ENCODE data around the gene CEP72.
"Not testable (repeated sequence)": the region's sequence is repeated elsewhere in the genome, so short reads cannot be mapped to it uniquely, and the experiment has no call there.

Gene CEP72

DNA sequence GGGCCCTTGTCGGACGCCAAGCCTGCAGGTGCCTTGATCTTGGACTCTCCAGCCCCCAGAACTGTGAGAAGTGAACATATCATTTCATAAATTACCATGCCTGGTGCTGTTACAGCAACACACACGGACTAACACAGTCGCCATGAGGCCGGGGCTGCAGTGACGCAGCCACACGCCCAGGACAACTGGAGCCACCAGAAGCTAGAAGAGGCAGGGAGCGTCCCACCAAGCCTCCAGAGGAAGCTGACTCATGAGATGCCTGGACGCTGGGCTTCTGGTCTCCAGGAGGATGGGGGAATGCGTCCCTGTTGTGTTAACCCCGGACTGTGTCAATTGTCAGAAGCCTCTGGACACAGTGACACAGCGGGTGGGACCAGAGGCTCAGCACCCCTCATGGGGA, 74.8 kb downstream of the CEP72 start:
- DNase-seq: not testable (repeated sequence)

- not testable (repeated sequence) for DNase-seq
Measured at GRCh38 chr5:688348-689010, 76.3 kb downstream of the CEP72 start.

- not testable (repeated sequence) for DNase-seq
Measured at GRCh38 chr5:690293-690692, 78.2 kb downstream of the CEP72 start.

DNA sequence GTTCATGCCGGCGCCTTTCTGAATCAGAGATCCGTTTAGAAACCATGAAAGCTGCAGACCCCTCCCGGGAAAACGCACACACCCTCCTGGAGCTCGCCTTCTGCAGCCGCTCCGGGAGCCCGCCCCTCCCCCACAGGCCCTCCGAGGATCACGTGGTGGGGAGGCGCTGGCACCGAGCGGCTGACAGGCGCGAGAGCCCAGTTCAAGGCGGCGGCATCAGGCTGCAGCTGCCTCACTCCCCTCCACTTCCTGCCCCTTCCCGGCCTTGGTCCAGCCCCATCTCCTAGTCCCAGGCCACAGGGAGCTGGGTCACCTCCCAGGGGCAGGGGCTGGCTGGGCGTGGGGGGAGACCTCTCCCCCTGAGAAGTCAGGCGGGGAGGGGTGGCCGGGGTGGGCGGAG, 78.9 kb downstream of the CEP72 start:
- not testable (repeated sequence) for DNase-seq

- no peak for DNase-seq
Measured at GRCh38 chr5:691817-692528, 79.8 kb downstream of the CEP72 start.

- DNase-seq: not testable (repeated sequence)
Measured at GRCh38 chr5:692529-693041, 80.4 kb downstream of the CEP72 start.

DNA sequence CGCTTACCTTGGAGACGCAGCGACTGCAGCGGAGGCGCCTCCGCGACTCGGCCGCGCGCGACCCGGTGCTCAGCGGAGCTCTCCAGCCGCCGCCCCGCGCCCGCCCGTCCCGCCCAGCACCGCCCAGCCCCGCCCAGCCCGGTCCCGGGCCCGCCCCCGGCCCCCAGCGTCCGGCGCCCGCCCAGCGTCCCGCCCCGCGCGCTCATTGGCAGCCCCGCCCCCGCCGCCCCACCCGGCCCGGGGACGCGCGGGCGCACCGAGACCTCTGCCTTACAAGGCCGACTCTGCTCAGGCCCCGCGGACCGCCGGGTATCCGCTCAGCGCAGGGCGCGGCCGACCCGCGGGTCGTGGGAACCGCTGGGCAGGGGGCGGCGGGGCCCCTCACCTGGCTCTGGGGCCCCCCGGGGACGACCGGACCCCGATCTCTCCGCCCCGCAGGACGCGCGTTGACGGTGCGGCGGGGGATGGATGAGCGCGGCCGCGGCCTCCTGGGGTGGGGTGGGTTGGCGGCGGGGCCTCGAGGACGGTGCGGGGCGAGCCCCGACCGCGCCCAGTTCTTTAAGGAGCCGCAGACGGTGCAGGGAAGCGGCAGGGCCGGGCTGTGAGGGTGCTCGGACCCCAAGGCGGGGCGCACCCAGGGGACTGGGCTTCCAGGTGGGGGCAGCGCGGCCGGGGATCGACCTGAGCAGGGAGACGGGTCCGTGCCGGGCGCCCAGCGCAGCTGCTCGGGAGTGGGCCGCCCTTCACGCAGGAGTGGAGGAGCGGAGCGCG, 81.3 kb downstream of the CEP72 start, which contains the start of gene TPPP:
Gene TPPP, minus strand, starts transcription at position 82 of the 771 bp plus-strand sequence. CDS start 15,292 bp downstream, outside the sequence.
- DNase-seq: peak; percentile 80 to 84

GRCh38 chr5:694042-694431, 81.9 kb downstream of the CEP72 start:
- DNase-seq: peak in 1 of 2 experiments; percentile 41

DNA sequence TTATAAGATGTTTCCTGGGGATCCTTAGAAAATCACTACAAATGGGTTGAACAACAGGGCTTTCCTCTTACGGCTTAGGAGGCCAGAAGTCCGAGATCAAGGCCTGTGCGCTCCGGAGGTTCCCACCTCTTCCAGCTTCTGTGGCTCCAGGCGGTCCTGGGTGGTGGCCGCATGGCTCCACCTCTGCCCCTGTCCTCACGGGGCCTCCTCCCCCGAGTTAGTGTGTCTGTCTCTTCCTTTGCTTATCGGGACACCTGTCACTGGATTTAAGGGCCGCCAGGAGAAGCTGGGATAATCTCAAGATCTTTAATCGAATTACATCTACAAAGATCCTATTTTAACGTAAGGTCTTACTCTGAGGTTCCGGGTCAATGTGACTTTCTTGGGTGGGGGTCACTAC, 83.3 kb downstream of the CEP72 start:
- not testable (repeated sequence) for DNase-seq

DNA sequence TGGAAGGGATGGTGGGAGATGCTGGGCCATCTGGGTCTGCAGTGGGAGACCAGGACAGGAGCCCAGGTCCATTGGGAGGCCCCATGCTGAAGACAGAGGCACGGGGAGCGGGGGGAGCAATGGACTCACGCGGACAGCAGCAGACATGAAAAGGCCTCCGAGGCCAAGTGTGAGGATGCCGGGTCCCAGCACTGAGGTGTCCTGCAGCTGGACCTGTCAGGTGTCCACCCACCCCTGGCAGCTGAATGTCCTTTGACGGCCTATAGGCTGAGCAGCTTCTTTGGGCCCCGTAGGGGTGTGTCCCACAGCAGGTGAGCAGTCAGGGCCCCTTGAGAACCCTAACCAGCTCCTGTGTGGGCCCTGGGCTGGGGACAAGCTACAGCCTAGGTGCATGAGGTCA, 84.1 kb downstream of the CEP72 start:
- not testable (repeated sequence) for DNase-seq

- not testable (repeated sequence) for DNase-seq
Measured at GRCh38 chr5:696753-697702, 84.9 kb downstream of the CEP72 start.

Measured in activated T-cell treated with anti-CD3 and anti-CD28 coated beads, Interleukin-2, amount 50 U/mL, for 48 hours (primary cell).